RPMI7951 (cell line): ENCODE results near the gene SEMA3F. TPM values are rescaled to one million over a fixed set of nuclear protein-coding genes. Genes with fewer than 3 reads are reported as not detected.

Experiments used
- DNase-seq: peaks from one replicate; pipeline ENCODE4 v3.0.0-alpha.2; 2012; ENCODE audit warnings: low read depth
- total RNA-seq: library from RNA; depleted of rRNA; stranded (reverse); fragments of >200 nt; shearing (Covaris generic); gene quantifications from 2 replicates; pipeline ENCODE4 v1.2.3, GENCODE V29; 2014; rRNA removed

SEMA3F gene
- total RNA-seq, 1 experiment from 2014 or later = 1.9 TPM

GRCh38 chr3:50233176-50233575 is 78.1 kb downstream of the SEMA3F start:
- DNase-seq = no peak

GRCh38 chr3:50235716-50236483 is 80.8 kb downstream of the SEMA3F start, which contains the start of gene GNAI2:
Gene GNAI2, plus strand, starts transcription at chr3:50236204. Its CDS starts 132 bp downstream, at chr3:50236336.
- DNase-seq = peak; percentile 99

DNA sequence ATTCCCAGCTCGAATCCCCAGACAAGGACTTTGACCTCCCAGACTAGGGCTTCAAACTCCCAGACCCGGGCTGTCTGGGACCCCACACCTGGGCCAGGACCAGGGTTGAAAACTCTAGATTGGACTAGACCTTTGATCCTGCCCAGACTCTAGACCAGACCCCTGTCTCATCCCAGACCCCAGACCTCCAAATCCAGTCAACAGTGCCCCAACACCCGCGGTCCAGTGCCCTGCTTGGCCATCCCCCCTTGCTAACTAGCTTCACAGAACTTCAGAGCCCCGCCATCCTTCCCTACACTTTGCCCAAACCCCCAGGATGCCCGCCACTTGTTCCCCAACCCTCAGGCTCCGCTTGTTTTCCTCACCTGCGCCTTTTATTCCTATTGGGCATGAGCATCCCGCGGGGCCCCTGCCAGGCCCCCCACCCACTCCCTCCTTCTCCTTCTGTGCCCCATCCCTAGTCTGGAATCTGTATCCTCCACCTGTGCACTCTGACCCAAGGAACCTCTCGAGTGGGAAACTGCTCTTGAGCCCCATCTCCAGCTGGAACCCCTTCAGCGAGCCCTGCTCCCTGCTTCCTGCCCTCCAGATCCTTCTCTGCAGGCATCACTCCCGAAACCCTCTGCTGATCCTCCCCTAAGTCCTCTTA is 81.5 kb downstream of the SEMA3F start:
- no peak for DNase-seq

DNA sequence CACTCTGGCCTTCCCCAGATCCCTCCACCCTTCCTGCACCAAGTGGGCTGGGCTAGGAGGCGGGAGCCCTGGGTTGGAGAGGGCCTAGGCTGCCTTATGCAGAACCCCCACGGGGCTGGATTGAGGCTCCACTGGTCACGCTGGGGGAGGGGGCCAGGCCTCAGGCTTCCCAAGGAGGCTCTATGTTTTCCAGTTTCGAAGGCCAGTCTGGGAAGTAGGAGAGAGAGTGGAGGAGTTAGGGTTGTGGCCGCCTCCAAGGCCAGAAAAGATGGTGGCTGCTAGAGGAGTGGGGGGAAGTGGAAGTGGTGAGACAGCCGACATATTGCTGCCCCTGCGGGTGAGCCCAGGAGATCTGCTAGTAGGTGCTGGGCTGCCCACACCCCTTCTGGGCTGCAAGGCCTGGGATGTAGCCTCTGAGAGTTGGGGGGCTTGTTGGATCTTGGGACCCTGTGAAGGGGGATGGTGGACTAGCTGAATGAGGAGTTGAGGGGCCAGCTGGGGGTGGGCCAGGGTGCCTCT is 82.1 kb downstream of the SEMA3F start:
- DNase-seq = peak; percentile 60

GRCh38 chr3:50237754-50238548 is 82.8 kb downstream of the SEMA3F start:
- peak; percentile 91 for DNase-seq

DNA sequence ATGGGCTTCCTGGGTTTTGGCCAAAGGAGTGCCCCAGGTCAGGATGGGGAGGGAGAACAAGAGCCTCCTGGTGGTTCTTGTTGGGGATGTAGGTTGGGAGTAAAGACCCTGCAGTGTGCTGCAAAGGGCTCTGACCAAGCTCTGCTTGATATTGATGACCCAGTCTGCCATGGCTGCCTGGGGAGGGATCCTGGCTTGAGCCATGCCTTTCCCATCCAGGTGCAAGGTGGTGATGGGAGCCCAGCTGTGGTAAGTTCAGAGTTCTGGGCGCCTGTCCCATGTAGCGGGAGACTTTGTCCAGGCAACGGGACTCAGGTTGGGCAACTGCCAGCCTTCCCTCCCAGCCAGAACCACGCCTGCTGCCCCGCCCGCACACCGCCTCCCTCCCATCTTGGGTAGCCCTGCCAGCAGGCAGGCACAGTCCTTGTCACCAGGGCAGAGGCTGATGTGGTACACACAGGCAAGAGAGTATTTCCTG is 83.5 kb downstream of the SEMA3F start:
- DNase-seq = peak; percentile 76

Other genes with a start within 250 kb of the SEMA3F start
- gene MON1A, start 225.5 kb upstream of the SEMA3F start, total RNA-seq = 12.6 and 16.3 TPM in 2 replicates
- 38.0 and 38.9 TPM in 2 replicates for gene RBM6, start 215.2 kb upstream of the SEMA3F start, total RNA-seq
- gene RBM5, start 66.4 kb upstream of the SEMA3F start, total RNA-seq = 81.7 and 108 TPM in 2 replicates
- gene GNAT1, start 36.3 kb downstream of the SEMA3F start, total RNA-seq = not detected in 2 replicates
- gene SLC38A3, start 49.9 kb downstream of the SEMA3F start, total RNA-seq = not detected in 2 replicates
- gene GNAI2, start 80.9 kb downstream of the SEMA3F start, total RNA-seq = 302 and 305 TPM in 2 replicates
- gene SEMA3B, start 113.8 kb downstream of the SEMA3F start, total RNA-seq = 3.1 and 5.6 TPM in 2 replicates
- not detected in 2 replicates for gene LSMEM2, start 123.8 kb downstream of the SEMA3F start, total RNA-seq
- gene IFRD2, start 137.1 kb downstream of the SEMA3F start, total RNA-seq = 97.9 and 116 TPM in 2 replicates
- 11.5 and 12.0 TPM in 2 replicates for gene HYAL3, start 144.1 kb downstream of the SEMA3F start, total RNA-seq
- gene NAA80, start 144.1 kb downstream of the SEMA3F start, total RNA-seq = 14.6 and 16.1 TPM in 2 replicates
- 0.29 and 0.72 TPM in 2 replicates for gene HYAL1, start 148.2 kb downstream of the SEMA3F start, total RNA-seq
- 42.2 and 52.3 TPM in 2 replicates for gene HYAL2, start 167.4 kb downstream of the SEMA3F start, total RNA-seq
- 26.8 and 33.7 TPM in 2 replicates for gene TUSC2, start 172.9 kb downstream of the SEMA3F start, total RNA-seq
- gene RASSF1, start 185.5 kb downstream of the SEMA3F start, total RNA-seq = 51.7 and 77.8 TPM in 2 replicates
- gene ZMYND10, start 190.4 kb downstream of the SEMA3F start, total RNA-seq = 2.9 and 5.2 TPM in 2 replicates
- gene NPRL2, start 195.5 kb downstream of the SEMA3F start, total RNA-seq = 26.2 and 35.7 TPM in 2 replicates
- gene CYB561D2, start 195.5 kb downstream of the SEMA3F start, total RNA-seq = 39.7 and 49.1 TPM in 2 replicates
- gene TMEM115, start 204.2 kb downstream of the SEMA3F start, total RNA-seq = 42.5 and 45.4 TPM in 2 replicates